Stimulated activated naive B cell treated with anti-CD40 and anti-IgM and Interleukin-4, amounts not matched to agents 10 μg/mL and 1 μg/mL and 100 μg/mL, for 72 hours (primary cell): Measurements from ENCODE around the gene RPL13.
"Not testable (repeated sequence)": the region's sequence is repeated elsewhere in the genome, so short reads cannot be mapped to it uniquely, and the experiment has no call there.

ENCODE experiments used
- ATAC-seq, 2 donors: fragments of 150-1000 bp; cut with Tn5 transposase; replicated peaks; 2 replicates each; pipeline ENCODE4 v1.10.0; 2021; ENCODE audit warnings: moderate library complexity in 1 of 2
- DNase-seq: peaks from one replicate; pipeline ENCODE4 v3.0.0; 2021
- H3K27ac Mint-ChIP-seq: one replicate; pipeline ENCODE4 v1.8.0; 2022; ENCODE audit warnings: mild to moderate bottlenecking, mixed read lengths
- H3K27me3 Mint-ChIP-seq, 2 donors: one replicate each; pipeline ENCODE4 v1.8.0; 2022; ENCODE audit warnings: mixed read lengths in 2 of 2
- H3K36me3 Mint-ChIP-seq, 2 donors: one replicate each; pipeline ENCODE4 v1.8.0; 2022; ENCODE audit warnings: mixed read lengths in 2 of 2, mild to moderate bottlenecking in 1 of 2
- H3K4me1 Mint-ChIP-seq, 2 donors: one replicate each; pipeline ENCODE4 v1.8.0; 2022; ENCODE audit warnings: mixed read lengths in 2 of 2, mild to moderate bottlenecking in 1 of 2
- H3K4me3 Mint-ChIP-seq, 2 donors: one replicate each; pipeline ENCODE4 v1.8.0; 2022; ENCODE audit warnings: mild to moderate bottlenecking in 2 of 2, mixed read lengths in 2 of 2, moderate library complexity in 1 of 2
- H3K9me3 Mint-ChIP-seq, 2 donors: one replicate each; pipeline ENCODE4 v1.8.0; 2022; ENCODE audit warnings: mixed read lengths in 2 of 2, mild to moderate bottlenecking in 1 of 2

RPL13 gene

DNA sequence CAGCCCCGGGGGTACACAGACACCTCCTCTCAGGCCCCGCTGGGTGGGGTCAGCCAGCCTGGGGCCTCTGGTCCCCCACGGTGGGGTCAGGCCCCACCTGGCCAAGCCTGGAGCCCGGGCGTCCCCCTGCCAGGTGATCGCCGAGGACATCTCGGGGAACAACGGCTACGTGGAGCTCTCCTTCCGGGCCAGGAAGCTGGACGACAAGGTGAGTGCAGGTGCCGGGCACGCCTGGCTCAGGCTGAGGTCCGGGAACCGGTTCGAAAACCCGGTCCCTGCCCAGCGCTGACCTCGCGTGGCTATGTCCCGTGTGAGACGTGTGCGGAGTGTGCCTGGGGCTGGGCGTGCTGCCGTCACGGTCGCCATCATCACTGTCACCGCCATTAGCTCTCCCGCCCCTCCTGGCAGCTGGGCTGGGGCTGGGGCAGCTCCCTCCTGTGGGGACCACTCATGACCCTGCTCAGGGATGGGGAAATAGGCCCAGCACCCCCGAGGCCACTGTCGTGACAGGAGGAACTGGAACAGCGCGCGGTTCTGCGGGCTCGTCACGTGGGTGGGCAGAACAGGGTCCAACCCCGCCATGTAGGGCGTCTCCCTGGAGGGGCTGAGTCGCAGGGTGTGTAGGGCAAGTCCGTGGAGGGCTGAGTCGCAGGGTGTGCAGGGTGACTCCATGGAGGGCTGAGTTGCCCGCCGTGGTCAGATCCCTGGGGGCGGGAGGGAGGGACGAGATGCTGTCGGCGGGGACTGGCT lies 23.6 kb downstream of the RPL13 start:
- Mint-ChIP-seq H3K36me3 (peaks cover 1 to 5% of the 10 kb centered on the region in 2 donors), H3K4me3 (no peak overlapping the region), H3K4me1 (no peaks in the 10 kb centered on the region), H3K9me3 (no peaks in the 10 kb centered on the region), H3K27ac (no peak overlapping the region), H3K27me3 (no peaks in the 10 kb centered on the region)
- no peak for ATAC-seq
- no peak for DNase-seq

DNA sequence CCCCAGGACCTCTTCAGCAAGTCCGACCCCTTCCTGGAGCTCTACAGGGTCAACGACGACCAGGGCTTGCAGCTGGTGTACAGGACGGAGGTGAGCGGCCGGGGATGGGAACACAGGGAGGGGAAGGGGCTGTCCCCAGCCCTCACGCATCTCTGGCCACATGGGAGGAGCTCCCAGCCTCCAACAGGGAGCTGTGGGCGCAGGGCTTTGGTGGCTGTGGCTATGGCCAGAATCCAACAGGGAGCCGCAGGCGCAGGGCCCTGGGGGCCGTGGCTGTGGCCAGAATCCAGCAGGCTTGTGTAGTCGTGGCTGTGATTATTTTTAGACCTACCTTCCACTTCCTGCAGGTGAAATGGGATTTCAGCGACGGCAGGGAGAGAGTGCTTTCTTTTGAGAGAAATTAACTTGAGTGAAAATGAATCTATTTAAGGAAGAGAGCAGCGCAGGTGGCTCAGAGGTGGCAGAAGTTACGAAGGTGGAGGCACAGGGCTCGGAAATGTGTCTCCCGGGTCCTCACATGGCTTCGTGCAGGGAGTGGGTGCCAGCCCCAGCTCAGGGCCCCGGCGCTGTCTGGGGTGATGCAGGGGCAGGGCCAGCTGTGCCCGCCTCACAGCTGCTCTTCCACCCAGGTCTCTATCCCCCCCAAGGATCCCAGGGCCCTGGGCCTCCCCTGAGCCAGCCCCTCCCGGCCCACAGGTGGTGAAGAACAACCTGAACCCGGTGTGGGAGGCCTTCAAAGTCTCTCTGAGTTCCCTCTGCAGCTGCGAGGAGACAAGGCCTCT lies 24.5 kb downstream of the RPL13 start:
- Mint-ChIP-seq H3K36me3 (peaks cover 1 to 5% of the 10 kb centered on the region in 2 donors), H3K4me1 (no peaks in the 10 kb centered on the region), H3K4me3 (no peak overlapping the region), H3K9me3 (no peaks in the 10 kb centered on the region), H3K27me3 (no peaks in the 10 kb centered on the region), H3K27ac (no peak overlapping the region)
- DNase-seq: no peak
- no peak for ATAC-seq

DNA sequence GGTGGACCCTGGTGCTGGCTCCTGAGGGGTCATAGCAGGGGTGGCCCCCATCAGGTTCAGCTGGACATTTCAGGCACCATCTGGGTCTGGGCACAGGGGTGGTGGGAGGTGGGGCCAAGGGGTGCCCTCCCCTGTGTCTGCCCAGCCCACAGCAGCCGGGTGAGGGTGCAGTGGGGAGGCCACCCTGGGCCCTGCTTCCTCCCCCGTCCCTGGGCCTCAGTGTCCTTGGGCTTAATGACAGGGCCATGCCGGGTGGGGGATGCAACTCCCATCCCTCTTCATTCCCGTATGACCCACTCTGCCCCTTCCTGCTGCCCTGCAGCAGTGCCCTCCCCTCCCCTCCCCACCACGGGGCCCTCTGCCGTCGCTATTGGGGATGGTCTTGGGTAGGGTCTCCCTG lies 25.7 kb downstream of the RPL13 start:
- DNase-seq: no peak
- Mint-ChIP-seq H3K27me3 (no peaks in the 10 kb centered on the region), H3K9me3 (no peaks in the 10 kb centered on the region), H3K4me3 (no peak overlapping the region), H3K4me1 (no peaks in the 10 kb centered on the region), H3K36me3 (peaks cover 1 to 5% of the 10 kb centered on the region in 2 donors), H3K27ac (no peak overlapping the region)
- ATAC-seq: no peak

DNA sequence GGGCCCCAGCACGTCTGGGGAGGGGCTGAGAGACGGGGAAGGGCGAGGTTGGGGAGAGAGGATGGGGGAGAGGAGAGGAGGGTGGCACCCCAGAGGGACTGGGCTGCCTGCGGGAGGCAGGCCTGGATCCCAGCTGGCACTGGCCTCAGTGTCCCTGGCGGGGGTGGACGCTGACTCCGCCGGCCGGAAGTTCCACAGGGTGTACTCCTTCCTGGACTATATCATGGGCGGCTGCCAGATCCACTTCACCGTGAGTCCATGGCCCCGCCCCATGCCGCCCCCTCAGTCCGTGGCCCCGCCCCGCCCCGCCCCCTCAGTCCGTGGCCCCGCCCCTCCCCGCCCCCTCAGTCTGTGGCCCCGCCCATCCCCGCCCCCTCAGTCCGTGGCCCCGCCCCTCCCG lies 26.4 kb downstream of the RPL13 start:
- H3K4me3 Mint-ChIP-seq: no peak overlapping the region
- peaks cover 1 to 5% of the 10 kb centered on the region in 2 donors for H3K36me3 Mint-ChIP-seq
- H3K27me3 Mint-ChIP-seq: no peaks in the 10 kb centered on the region
- no peak for DNase-seq
- H3K4me1 Mint-ChIP-seq: no peaks in the 10 kb centered on the region
- H3K9me3 Mint-ChIP-seq: no peaks in the 10 kb centered on the region
- no peak for ATAC-seq
- H3K27ac Mint-ChIP-seq: no peak overlapping the region

DNA sequence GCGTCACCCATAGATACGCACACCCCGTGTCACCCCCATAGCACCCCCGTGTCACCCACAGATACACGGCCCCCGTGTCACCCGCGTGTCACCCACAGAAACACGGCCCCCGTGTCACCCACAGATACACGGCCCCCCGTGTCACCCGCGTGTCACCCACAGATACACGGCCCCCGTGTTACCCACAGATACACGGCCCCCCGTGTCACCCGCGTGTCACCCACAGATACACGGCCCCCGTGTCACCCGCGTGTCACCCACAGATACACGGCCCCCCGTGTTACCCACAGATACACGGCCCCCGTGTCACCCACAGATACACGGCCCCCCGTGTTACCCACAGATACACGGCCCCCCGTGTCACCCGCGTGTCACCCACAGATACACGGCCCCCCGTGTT lies 27.2 kb downstream of the RPL13 start:
- H3K27ac Mint-ChIP-seq, ATAC-seq, H3K4me3 Mint-ChIP-seq, H3K4me1 Mint-ChIP-seq, H3K27me3 Mint-ChIP-seq, H3K9me3 Mint-ChIP-seq, H3K36me3 Mint-ChIP-seq, DNase-seq: not testable (repeated sequence)

DNA sequence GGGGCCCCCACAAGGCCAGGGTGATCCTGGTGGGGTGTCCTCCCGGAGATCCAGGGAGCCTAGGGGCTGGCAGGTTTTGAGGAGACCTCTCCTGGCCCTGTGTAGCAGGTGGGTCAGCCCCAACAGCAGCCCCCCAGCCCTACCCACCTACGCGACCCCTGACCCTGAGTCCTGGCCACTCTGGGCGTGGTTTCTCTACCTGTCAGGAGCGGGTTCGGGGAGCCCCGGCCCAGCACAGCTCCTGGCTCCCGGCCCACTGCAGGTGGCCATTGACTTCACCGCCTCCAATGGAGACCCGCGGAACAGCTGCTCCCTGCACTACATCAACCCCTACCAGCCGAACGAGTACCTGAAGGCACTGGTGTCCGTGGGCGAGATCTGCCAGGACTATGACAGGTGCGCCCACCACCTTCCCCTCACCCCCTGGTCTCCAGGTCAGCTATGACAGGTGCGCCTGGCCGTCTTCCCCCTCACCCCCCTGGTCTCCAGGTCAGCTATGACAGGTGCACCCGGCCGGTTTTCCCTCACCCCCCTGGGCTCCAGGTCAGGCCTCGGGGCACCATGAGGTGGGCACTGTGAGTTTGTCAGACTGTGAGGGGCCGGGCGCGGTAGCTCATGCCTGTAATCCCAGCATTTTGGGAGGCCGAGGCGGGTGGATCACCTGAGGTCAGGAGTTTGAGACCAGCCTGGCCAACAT lies 28.1 kb downstream of the RPL13 start:
- peaks cover 1 to 5% of the 10 kb centered on the region in 2 donors for H3K36me3 Mint-ChIP-seq
- ATAC-seq (no peak), DNase-seq (no peak)
- H3K4me3 Mint-ChIP-seq: no peak overlapping the region
- H3K27ac Mint-ChIP-seq: no peak overlapping the region
- no peaks in the 10 kb centered on the region for H3K27me3 Mint-ChIP-seq
- no peaks in the 10 kb centered on the region for H3K4me1 Mint-ChIP-seq
- no peaks in the 10 kb centered on the region for H3K9me3 Mint-ChIP-seq

DNA sequence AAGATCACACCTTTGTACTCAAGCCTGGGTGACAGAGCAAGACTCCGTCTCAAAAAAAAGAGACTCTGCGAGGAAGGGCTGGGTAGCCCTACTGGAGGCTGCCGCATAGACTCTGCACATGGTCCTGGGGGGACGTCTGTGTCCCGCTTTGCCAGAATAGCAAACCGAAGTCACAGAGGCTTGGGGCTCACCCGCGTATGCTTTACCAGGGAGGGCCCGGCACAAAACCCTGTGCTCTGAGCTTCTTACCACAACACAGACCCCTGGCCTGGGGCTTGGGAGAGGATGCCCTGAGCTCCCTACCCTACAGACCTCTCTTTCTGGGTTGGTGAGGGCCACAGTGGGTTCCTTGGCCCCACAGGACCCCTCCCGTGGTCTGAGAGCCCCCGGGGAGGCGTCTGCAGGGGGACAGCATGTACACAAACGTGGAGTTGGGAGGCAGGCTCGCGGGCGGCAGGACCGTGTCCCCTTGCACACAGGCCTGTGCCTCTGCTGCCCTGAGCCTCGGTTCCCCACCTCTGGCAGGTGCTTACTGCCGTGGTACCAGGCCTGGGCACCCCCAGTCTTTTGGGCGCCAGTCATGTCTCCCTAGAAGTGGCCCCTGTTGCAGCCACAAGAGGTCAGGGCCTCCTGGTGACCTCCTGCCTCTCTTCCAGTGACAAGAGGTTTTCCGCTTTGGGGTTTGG lies 28.9 kb downstream of the RPL13 start:
- ATAC-seq (no peak), DNase-seq (no peak)
- Mint-ChIP-seq H3K4me1 (no peaks in the 10 kb centered on the region), H3K9me3 (no peaks in the 10 kb centered on the region), H3K27ac (no peak overlapping the region), H3K4me3 (no peak overlapping the region), H3K36me3 (peaks cover 1 to 5% of the 10 kb centered on the region in 2 donors), H3K27me3 (no peaks in the 10 kb centered on the region)

DNA sequence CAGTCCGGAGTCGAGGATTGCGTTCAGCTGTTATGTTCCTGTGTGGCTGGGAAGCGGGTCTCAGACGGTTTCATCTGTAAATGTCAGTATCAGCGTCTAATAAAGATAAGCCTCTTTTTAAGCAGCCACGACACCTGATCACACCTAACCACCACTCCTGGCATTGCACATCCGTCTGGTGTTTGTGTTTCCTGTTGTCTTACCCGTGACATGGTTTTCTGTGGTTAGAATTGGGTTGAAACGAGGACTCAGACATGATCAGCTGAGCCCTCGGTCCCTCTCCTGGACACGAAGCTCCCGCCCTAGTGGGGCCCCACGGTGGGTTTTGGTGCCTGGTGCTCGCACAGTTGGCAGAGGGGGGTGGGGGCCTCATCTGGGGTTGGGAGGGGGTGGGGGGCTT lies 33.4 kb downstream of the RPL13 start:
- Mint-ChIP-seq H3K36me3 (no peaks in the 10 kb centered on the region), H3K27ac (no peak overlapping the region), H3K9me3 (no peaks in the 10 kb centered on the region), H3K4me1 (peaks cover 0 to 2% of the 10 kb centered on the region in 2 donors), H3K27me3 (no peaks in the 10 kb centered on the region), H3K4me3 (no peak overlapping the region)
- ATAC-seq (no peak), DNase-seq (no peak)

DNA sequence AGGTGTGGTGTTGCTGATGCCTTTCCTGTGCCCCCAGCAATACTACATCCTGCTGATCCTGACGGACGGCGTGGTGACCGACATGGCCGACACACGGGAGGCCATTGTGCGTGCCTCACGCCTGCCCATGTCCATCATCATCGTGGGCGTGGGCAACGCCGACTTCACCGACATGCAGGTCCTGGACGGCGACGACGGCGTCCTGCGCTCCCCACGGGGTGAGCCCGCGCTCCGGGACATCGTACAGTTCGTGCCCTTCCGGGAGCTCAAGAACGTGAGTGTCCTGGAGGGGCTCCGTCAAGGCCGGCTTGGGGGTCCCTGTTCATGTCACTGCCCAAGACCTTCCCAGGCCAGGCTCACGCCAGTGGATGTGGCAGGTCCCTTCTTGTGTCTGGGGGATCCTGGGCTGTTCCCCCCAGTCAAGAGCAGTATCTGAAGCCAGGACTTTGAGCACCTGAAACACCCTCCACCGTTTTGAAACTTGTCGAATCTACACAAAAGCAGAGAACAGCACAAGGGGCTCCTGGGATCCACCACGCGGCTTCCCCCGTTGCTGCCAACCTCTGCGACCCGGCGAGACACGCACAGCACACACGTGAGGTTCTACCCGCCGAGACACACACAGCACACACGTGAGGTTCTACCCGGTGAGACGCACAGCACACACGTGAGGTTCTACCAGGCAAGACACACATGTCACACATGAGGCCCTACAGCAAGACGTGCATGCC lies 35.0 kb downstream of the RPL13 start:
- Mint-ChIP-seq H3K4me3 (no peak overlapping the region), H3K4me1 (peaks cover 0 to 2% of the 10 kb centered on the region in 2 donors), H3K36me3 (no peaks in the 10 kb centered on the region), H3K9me3 (no peaks in the 10 kb centered on the region), H3K27ac (no peak overlapping the region), H3K27me3 (peaks cover 0 to 5% of the 10 kb centered on the region in 2 donors)
- ATAC-seq (no peak), DNase-seq (no peak)

DNA sequence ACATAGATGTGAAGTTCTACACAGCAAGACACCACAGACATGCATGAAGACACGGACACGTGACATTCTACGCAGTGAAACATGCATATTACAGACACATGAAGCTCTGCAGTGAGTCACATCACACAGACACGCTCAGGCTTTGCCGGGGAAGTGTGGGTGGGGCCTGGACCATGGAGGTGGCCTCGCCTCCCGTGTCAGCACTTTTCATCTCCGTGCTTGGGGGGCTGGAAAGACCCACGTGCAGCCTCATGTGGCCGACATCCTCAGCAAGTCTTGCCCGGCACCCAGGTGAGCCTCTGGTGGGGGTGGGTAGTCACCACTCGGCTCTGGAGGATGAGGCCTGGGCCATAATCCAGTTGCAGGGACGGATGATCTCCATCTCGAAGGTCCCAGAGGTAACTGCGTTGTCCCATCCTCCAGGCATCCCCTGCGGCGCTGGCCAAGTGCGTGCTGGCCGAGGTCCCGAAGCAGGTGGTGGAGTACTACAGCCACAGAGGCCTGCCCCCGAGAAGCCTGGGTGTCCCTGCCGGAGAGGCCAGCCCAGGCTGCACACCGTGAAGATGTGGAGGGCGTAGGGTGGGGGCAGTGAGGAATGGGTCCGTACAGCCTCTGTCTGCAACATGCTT lies 35.7 kb downstream of the RPL13 start:
- Mint-ChIP-seq H3K27ac (no peak overlapping the region), H3K36me3 (no peaks in the 10 kb centered on the region), H3K27me3 (peaks cover 0 to 5% of the 10 kb centered on the region in 2 donors), H3K4me1 (peaks cover 0 to 2% of the 10 kb centered on the region in 2 donors), H3K9me3 (no peaks in the 10 kb centered on the region), H3K4me3 (no peak overlapping the region)
- ATAC-seq (no peak), DNase-seq (no peak)

DNA sequence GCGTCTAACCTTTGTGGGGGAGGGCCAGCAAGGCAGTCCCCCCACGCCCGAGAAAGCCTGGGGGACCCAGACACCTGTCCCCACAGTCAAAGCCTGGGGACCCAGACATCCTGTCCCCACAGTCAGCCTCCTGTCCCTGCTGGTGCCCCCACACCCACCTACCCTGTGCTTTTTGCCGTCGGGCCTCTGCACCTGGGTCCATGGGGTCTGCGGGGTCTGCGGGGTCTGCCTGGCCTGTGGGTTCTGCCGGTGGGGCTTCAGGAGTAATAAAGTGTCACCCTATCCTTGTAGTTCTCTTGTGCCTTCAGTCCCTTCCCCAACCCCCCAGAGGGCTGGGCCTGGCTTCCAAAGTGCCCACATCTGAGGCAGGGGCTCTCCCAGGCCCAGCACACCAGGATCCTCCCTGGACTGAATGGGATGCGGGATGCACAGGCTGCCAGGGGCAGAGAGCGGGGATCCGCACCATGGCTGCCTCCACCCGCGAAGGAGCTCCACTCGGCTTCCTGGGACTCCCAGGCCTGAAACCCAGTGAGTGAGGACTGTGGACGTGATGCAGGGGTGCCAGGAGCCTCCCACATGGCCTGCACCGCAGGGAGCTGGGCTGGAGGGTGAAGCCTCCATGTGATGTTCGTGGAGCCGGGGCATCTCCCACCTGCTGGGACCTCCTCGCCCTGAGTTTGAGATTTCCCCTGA lies 36.6 kb downstream of the RPL13 start:
- ATAC-seq (no peak), DNase-seq (no peak)
- H3K4me1 Mint-ChIP-seq: peaks cover 1 to 2% of the 10 kb centered on the region in 2 donors
- no peaks in the 10 kb centered on the region for H3K36me3 Mint-ChIP-seq
- H3K27ac Mint-ChIP-seq: no peak overlapping the region
- no peaks in the 10 kb centered on the region for H3K9me3 Mint-ChIP-seq
- peaks cover 0 to 9% of the 10 kb centered on the region in 2 donors for H3K27me3 Mint-ChIP-seq
- H3K4me3 Mint-ChIP-seq: no peak overlapping the region

DNA sequence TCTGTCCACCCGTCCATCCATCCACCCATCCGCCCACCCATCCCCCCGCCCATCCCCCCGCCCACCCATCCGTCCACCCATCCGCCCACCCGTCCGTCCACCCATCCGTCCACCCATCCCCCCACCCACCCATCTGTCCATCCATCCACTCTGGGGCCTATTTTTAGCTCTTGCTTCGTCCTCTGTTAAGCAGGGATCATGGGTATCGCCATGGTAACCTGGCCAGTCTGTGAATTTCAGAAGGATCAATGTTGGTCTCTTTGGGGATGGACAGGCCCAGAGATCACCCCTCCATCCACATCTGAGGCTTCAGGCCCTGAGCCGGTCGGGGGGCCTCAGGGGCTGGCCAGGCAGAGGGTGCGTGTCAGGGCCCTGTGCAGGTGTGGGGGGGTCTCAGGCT lies 37.7 kb downstream of the RPL13 start:
- Mint-ChIP-seq H3K27ac (no peak overlapping the region), H3K9me3 (no peaks in the 10 kb centered on the region), H3K4me3 (no peak overlapping the region), H3K36me3 (no peaks in the 10 kb centered on the region), H3K27me3 (peaks cover 4 to 19% of the 10 kb centered on the region in 2 donors), H3K4me1 (peaks cover 12% of the 10 kb centered on the region in 2 donors)
- DNase-seq (no peak), ATAC-seq (no peak)

DNA sequence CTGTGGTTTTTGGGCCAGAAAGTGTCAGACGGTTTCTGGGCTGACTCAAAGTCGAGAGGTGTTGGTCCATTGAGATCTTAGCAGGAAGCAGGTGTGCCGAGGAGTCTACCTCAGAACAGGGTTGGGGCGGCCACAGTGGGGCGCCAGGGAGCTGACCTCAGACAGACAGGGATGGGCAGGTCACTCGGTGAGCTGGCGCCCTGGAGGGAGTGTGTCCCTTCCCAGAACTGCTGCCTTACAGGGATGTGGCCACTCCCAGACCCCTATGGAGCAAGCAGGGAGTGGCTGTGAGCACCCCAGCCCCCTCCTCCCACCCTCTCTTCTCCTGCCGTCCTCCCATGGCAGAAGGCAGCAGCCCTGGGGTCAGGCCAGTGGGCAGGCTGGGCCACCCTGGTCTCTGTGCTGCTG lies 39.0 kb downstream of the RPL13 start:
- no peak overlapping the region for H3K4me3 Mint-ChIP-seq
- no peak for DNase-seq
- ATAC-seq: peak; percentile 56 to 59
- H3K4me1 Mint-ChIP-seq: peaks cover 12 to 13% of the 10 kb centered on the region in 2 donors
- H3K9me3 Mint-ChIP-seq: no peaks in the 10 kb centered on the region
- no peak overlapping the region for H3K27ac Mint-ChIP-seq
- H3K27me3 Mint-ChIP-seq: peaks cover 5 to 20% of the 10 kb centered on the region in 2 donors
- H3K36me3 Mint-ChIP-seq: no peaks in the 10 kb centered on the region
